HFFc6 (cell line): ENCODE data around the gene LSAMP. TPM values are rescaled to one million over a fixed set of nuclear protein-coding genes. Genes with fewer than 3 reads are reported as not detected.

Experiments used
- DNase-seq: peaks from one replicate; pipeline ENCODE4 v3.0.0-alpha.2; 2018
- H3K27ac Mint-ChIP-seq: 2 replicates; pipeline ENCODE4 v1.8.0; 2020; ENCODE audit warnings: mild to moderate bottlenecking, mixed read lengths
- H3K27me3 Mint-ChIP-seq: 2 replicates; pipeline ENCODE4 v1.8.0; 2021; ENCODE audit warnings: mild to moderate bottlenecking, moderate library complexity, mixed read lengths; ENCODE audit not compliant: insufficient read depth
- H3K36me3 Mint-ChIP-seq: 2 replicates; pipeline ENCODE4 v1.8.0; 2021; ENCODE audit warnings: low read depth, mixed read lengths
- H3K4me1 Mint-ChIP-seq: 2 replicates; pipeline ENCODE4 v1.8.0; 2020; ENCODE audit warnings: low read depth, mixed read lengths
- H3K4me3 Mint-ChIP-seq: 2 replicates; pipeline ENCODE4 v1.8.0; 2020; ENCODE audit warnings: mild to moderate bottlenecking, moderate library complexity, mixed read lengths
- H3K9me3 Mint-ChIP-seq: 2 replicates; pipeline ENCODE4 v1.8.0; 2020; ENCODE audit warnings: mild to moderate bottlenecking, mixed read lengths
- CTCF ChIP-seq: fragments of 200-600 bp; sonication (generic); IDR thresholded peaks from 2 replicates; pipeline ENCODE4 v1.5.0; 2021; ENCODE audit warnings: antibody characterized with exemption, mild to moderate bottlenecking
- total RNA-seq, 6 experiments: library from RNA; stranded (reverse); fragmentation: NEBNext Ultra II Directional; extraction: Animal tissue kit (Norgen Biotek cat#: 25700); gene quantifications; 2 replicates in 1 of 6; 3 replicates in 5 of 6; pipeline ENCODE4 v1.2.3, GENCODE V29; 2021

LSAMP gene
- total RNA-seq, 6 experiments from 2014 or later, result not detected

- Mint-ChIP-seq H3K27me3 (no peaks in the 10 kb centered on the region), H3K27ac (no peak overlapping the region), H3K9me3 (peaks cover 38% of the 10 kb centered on the region), H3K36me3 (peaks cover 8% of the 10 kb centered on the region; the same call in 1 of the 2 replicates), H3K4me3 (no peak overlapping the region), H3K4me1 (no peaks in the 10 kb centered on the region)
- TF ChIP-seq CTCF, result no peak
- no peak for DNase-seq
Observed at GRCh38 chr3:116318370-116318769, 126.9 kb downstream of the LSAMP start.

GRCh38 chr3:116316771-116317170, 128.5 kb downstream of the LSAMP start:
- peaks cover 4% of the 10 kb centered on the region; the same call in 1 of the 2 replicates for H3K36me3 Mint-ChIP-seq
- peaks cover 35% of the 10 kb centered on the region for H3K9me3 Mint-ChIP-seq
- no peak overlapping the region for H3K4me3 Mint-ChIP-seq
- H3K4me1 Mint-ChIP-seq, result no peaks in the 10 kb centered on the region
- H3K27ac Mint-ChIP-seq, result no peak overlapping the region
- no peak for DNase-seq
- no peak for TF ChIP-seq CTCF
- H3K27me3 Mint-ChIP-seq, result no peaks in the 10 kb centered on the region

GRCh38 chr3:116314476-116314875, 130.8 kb downstream of the LSAMP start:
- no peaks in the 10 kb centered on the region for H3K4me1 Mint-ChIP-seq
- H3K27ac Mint-ChIP-seq, result no peak overlapping the region
- no peak for TF ChIP-seq CTCF
- no peak overlapping the region for H3K4me3 Mint-ChIP-seq
- H3K36me3 Mint-ChIP-seq, result peaks cover 4% of the 10 kb centered on the region; the same call in 1 of the 2 replicates
- H3K27me3 Mint-ChIP-seq, result no peaks in the 10 kb centered on the region
- no peak for DNase-seq
- H3K9me3 Mint-ChIP-seq, result peaks cover 27% of the 10 kb centered on the region

GRCh38 chr3:116306720-116307119, 138.6 kb downstream of the LSAMP start:
- Mint-ChIP-seq H3K27ac (no peak overlapping the region), H3K4me3 (no peak overlapping the region), H3K4me1 (no peaks in the 10 kb centered on the region), H3K9me3 (peaks cover 14% of the 10 kb centered on the region), H3K36me3 (no peaks in the 10 kb centered on the region), H3K27me3 (no peaks in the 10 kb centered on the region)
- DNase-seq, result no peak
- no peak for TF ChIP-seq CTCF

- Mint-ChIP-seq H3K27me3 (no peaks in the 10 kb centered on the region), H3K9me3 (peaks cover 17% of the 10 kb centered on the region), H3K4me3 (no peak overlapping the region), H3K27ac (no peak overlapping the region), H3K36me3 (no peaks in the 10 kb centered on the region), H3K4me1 (no peaks in the 10 kb centered on the region)
- DNase-seq, result no peak
- TF ChIP-seq CTCF, result no peak
Observed at GRCh38 chr3:116306149-116306548, 139.1 kb downstream of the LSAMP start.
